Measurements from ENCODE around the gene SKA2.
A peak's percentile ranks its signal among the peaks of the same experiment; 100 is the strongest.
"Not testable (repeated sequence)": the region's sequence is repeated elsewhere in the genome, so short reads cannot be mapped to it uniquely, and the experiment has no call there.

The SKA2 gene, protein sequence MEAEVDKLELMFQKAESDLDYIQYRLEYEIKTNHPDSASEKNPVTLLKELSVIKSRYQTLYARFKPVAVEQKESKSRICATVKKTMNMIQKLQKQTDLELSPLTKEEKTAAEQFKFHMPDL

DNA sequence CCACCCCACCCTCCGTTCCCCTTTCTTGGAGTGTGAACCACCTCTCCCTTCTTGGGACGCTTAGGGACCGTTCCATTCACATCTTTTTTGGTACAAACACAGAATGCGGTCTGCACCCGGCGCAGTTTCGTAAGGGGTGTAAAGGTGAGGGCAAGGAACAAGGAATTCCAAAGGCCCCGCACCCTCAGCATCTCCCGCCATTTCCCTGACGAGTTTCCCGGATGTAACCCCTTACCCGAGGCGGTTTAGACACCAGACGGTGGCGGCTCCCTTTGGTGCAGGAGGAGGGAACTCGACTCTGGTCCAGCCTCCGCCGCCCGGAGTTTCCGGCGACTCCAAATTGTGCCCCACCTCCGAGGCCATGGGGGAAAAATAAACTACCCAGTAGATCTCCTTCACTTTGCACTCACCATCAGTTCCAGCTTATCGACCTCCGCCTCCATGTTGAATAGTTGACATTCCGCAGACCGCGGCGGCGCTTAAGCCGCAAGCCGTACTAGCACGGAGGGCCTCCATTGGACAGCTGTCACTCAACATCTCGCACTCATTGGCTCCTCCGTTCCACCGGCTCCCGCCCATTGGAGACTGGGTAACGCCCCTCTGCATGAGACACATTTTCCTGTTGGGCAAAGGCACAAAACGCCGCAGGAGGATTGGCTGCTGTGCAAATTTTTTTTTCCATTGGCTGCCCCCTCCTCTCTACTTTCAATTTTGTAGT is at the start of gene SKA2:
TSS of gene SKA2 (minus strand) at position 466 of the 718 bp plus-strand sequence. CDS start at position 443, 23 bp downstream.
- peak; percentile 96 for DNase-seq

DNA sequence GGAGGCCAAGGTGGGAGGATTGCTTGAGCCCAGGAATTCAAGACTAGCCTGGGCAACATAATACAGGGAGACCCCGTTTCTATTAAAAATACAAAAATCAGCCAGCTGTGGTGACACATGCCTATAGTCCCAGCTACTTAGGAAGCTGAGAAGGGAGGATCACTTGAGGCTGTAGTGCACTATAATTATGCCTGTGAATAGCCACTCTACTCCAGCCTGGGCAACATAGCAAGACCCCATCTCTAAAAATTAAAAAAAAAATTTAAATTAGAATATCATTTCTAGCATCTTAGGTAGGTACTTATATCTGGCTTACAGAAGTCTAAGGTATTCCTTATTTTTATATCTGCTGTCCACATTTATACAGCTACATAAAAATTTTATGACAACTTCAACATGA is 47.3 kb upstream of the SKA2 start:
- no peak for DNase-seq

DNA sequence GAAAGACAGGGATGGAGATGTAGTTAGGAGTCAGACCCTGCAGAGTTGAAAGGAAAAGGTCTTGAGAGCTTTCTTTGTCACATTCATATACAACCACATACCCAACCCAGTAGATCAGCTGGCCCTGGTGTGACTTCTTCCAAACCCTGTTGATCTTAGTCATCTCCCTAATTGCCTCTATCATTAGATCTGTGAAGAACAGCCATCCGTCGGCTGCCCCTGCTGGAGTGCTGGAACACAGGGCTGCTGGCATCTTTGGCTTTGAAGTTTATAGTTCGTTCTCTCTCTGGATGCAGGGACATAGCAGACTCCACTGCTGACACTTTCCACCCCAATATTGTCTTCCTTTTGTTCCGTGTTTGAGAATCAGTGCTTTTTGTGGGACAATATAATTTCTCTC is 44.4 kb upstream of the SKA2 start:
- no peak for DNase-seq

DNA sequence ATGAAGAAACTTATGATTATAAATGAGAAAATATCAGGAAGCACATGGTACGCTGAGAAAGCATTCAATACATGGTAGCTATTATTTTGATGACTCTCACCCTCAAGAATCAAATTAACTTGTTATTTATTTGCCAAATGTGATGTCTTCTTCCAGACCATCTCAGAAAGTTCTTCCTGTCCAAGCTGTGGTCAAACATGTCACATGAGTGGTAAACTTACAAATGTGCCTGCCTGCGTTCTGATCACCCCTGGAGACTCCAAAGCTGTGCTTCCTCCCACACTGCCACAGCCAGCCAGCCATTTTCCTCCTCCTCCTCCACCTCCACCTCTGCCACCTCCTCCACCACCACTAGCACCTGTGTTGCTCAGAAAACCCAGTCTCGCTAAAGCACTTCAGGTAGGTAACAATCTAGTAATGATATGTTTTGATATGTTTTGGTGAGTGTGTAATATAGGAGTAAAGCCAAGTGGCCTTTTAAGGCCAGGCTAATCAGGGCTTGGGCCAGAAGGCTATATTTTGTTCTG is 38.4 kb upstream of the SKA2 start:
- no peak for DNase-seq

DNA sequence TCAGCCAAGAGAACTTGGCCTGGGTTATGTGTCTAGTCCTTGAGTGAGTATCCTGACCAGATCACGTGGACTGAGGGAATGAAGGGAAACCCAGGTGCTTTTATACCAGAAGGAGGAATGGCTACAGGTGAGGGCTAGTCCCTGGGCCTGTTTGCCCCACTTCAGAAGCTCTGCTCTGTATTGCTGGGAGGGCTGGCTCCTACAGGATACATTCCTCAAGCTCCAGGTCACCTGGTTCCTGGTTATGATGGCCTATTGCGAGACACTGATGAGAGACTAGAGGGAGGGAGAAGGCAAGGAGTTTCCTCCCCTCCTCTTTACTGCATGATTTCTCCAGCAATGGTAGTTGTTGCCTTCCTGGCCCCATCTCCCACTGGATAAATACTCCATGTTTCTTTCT is 35.8 kb upstream of the SKA2 start:
- DNase-seq, result no peak

DNA sequence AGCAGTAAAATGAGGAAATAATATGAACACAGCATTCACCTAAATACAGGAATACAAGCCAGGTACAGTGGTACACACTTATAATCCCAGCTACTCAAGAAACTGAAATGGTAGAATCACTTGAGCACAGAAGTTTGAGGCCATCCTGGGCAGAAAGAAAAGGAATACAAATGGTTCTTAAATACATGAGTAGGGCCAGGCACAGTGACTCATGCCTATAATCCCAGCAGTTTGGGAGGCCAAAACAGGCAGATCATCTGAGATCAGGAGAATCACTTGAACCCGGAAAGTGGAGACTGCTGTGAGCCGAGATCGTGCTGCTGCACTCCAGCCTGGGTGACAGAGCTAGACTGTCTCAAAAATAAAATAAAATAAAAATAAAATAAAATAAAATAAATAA is 31.9 kb upstream of the SKA2 start:
- no peak for DNase-seq

DNA sequence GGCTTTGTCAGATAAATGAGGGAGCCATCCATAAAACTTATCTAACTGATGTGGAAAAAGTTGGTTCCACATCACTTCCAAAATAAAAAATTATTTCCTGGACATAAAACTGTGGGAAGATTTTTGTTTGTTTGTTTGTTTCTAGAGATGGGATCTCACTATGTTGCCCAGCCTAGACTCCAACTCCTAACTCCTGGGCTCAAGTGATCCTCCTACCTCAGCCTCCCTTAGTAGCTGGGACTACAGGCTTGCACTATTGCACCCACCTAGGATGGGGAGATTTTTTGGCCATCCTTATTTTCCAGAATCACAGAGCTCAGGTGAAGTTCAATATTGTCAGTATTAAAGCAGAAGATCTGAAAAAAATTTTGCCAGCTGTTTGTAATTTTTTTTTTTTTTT is 31.0 kb upstream of the SKA2 start:
- no peak for DNase-seq

DNA sequence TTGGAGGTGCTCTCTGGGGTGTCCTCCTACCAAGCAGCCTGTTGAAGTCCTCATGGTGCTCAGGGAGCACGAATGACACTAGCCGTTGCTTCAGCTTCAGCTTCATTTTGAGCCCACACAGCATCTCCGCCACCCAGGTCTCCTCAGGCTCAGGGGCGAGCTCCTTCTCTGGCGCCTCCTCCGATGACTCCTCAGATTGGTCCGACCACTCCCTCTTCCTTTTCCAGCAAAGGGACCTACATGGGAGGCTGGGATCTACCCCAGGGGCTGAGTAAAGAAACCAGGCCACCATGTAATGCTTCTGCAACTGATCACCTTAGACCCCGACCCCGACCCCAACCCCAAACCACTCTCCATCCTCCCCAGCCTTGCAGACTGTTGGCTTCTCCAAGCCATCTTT is 26.5 kb upstream of the SKA2 start:
- DNase-seq, result no peak

DNA sequence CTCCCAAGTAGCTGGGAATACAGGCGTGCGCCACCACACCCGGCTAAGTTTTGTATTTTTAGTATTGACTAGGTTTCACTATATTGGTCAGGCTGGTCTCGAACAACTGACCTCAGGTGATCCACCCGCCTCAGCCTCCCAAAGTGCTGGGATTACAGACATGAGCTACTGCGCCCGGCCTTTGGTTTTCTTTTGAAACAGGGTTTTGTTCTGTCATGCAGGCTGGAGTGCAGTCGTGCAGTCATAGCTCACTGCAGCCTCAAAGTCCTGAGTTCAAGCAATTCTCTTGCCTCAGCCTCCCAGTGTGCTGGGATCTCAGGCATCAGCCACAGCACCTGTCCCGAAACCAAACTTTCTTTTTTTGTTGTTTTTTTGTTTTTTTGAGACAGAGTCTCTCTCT is 25.6 kb upstream of the SKA2 start:
- DNase-seq, result no peak

DNA sequence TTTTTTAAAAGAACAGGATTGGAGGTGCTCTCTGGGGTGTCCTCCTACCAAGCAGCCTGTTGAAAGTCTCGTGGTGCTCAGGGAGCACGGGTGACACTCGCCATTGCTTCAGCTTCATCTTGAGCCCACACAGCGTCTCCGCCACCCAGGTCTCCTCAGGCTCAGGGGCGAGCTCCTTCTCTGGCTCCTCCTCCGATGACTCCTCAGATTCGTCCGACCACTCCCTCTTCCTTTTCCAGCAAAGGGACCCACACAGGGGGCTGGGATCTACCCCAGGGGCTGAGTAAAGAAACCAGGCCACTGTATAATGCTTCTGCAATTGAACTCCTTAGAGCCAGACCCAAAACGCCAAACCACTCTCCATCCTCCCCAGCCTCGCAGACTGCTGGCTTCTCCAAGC is 24.6 kb upstream of the SKA2 start:
- not testable (repeated sequence) for DNase-seq

DNA sequence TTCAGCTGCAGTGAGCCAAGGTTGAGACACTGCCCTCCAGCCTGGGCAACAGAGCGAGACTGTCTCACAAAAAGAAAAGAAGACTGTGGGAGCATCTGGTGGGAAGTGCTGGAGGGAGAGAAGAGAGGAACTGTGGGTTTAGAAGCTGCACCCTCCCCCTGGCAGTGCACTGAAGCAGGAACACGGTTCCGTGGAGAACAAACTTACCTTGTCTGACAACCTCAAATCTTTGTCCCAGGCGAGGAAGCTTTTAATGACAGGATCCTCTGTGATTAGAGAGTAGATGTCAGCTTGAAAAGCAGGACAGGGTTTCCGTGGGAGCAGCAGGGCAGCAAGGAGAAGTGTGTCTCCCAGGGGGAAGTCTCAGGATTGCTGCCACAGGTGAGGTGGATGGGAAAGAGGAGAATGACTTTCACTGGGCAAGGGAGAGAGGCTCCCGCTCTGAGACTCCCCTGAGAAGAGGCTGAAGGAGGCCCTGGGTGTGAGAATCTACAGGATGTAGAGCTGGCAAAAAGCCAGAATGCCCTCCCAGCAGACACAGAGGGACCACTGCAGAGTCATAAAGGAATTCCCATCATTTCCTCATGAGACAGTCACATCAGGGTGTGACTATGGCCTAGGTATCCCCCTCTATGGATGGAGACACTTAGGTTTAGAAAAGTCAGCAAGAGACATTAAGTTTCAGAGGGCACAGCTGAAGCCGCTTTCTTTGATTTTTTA is 23.4 kb upstream of the SKA2 start:
- no peak for DNase-seq

DNA sequence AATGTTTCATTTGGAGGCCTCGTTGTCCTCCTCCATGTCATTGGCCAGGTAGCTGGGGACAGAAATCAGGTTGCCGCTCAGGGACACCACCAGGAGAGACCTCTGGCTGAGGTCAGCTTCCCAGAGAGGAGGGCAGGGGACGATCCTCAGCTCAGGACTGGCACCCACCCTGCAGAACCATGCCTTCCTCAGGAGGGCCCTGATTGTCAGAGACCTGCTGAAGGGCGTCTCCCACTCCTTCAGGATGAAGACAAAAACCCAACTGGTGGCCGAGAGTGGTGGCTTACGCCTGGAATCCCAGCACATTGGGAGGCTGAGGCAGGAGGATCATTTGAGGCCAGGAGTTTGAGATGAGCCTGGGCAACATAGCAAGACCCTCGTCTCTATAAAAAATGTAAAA is 20.1 kb upstream of the SKA2 start:
- no peak for DNase-seq

DNA sequence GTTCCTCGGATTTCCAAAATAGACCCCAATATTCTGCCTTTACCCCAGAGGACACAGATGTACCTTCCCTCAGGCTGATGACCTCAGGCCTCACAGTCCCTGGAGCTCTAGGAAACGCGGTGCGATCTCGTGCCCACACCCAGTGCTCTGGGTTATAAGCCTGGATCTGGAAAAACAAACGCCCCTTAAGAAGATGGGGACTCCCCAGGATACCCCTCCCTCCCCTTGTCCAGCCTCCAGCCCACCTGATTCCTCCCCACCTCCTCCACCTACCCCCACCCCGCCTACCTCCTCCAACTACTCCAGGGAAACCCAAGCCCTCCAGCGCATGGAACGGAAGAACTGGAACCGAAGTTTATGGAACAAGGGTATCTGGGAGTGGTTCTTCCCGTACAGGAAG is 19.7 kb upstream of the SKA2 start:
- DNase-seq, result no peak

DNA sequence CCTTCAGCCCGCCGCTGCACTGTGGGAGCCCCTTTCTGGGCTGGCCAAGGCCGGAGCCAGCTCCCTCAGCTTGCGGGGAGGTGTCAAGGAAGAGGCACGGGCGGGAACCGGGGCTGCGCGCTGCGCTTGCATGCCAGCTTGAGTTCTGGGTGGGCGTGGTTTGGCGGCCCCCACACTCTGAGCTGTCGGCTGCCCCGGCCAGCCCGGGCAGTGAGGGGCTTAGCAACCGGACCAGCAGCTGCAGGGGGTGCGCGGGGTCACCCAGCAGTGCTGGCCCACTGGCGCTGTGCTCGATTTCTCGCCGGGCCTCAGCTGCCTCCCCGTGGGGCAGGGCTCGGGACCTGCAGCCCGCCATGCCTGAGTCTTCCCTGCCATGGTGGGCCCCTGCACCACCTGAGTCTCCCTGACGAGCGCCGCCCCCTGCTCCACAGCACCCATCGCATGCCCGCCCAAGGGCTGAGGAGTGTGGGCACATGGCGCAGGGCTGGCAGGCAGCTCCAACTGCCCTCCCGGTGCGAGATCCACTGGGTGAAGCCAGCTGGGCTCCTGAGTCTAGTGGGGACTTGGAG is 17.5 kb upstream of the SKA2 start:
- no peak for DNase-seq

DNA sequence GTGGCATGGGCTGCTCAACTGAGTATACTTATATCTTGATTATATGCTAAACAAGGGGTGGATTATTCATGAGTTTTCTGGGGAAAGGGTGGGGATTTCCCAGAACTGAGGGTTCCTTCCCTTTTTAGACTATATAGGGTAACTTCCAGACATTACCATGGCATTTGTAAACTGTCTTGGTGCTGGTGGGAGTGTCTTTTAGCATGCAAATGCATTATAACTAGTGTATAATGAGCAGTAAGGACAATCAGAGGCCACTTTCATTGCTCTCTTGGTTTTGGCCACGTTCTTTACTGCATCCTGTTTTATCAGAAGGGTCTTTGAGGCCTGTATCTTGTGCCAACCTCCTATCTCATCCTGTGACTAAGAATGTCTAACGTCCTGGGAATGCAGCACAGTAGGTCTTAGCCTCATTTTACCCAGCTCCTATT is 12.6 kb upstream of the SKA2 start:
- no peak for DNase-seq

DNA sequence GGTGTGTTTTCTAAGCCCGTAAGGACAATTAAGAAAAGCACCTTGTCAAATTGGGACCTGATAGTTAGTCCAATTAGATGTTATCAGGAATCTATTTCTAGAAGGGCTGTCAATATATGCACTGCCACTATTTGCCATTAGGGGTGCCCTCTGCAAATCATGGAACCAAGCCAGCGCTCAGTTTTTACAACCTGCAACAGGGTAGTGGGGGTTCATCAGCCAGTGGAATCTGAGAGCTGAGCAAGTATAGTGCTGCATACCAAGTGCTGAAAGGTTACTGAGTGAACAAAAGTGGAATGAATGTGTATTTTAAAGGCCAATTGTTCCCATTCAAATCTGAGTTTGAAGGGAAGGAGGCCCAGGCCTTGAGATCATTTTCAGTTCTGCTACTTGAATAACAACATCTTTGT is 11.0 kb upstream of the SKA2 start:
- peak; percentile 30 for DNase-seq

DNA sequence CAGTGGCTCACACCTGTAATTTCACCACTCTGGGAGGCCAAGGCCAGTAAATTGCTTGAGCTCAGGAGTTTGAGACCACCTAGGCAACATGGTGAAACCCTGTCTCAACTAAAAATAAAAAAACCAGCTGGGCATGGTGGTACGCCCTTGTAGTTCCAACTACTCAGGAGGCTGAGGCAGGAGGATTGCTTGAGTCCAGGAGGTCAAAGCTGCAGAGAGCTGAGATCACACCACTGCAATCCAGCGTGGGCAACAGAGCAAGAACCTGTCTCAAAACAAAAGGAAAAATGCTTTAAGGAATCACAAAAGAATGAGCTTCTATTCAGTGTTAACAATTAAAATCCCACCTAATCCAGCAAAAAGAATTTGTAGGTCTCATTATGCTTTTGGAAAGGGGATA is 6.5 kb upstream of the SKA2 start:
- DNase-seq, result no peak

DNA sequence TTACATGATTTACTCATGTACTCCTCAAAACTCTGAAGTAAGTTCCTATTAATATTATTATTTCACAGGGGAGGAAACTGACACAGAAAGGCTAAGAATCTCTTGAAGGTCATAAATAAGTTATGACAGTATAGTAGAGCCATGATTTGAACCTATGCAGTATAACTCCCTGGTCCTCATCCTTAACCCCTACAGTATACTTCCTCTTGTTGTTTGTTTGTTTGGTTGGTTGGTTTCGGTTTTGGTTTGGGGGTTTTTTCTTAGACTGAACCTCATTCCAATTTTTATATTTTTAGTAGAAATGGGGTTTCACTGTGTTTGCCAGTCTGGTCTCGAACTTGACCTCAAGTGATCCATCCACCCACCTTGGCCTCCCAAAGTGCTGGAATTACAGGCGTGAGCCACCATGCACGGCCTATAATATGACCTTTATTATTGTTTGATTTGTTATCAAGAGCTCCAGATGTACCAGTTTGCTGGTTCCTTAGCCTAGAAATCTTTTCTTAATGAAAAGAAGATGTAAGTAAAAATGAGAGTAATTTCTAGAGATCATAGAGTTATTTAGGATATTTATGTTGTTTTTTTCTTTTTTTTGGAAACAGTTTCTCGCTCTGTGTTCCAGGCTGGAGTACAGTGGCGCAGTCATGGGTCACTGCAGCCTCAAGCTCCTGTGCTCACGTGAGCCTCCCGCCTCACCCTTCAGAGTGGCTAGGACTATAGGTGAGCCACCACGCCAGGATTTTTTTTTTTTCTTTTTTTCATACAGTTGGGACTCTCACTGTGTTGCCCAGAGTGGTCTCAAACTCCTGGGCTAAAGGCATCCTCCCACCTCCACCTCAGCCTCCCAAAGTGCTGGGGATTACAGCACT is 5.4 kb upstream of the SKA2 start:
- DNase-seq, result no peak

DNA sequence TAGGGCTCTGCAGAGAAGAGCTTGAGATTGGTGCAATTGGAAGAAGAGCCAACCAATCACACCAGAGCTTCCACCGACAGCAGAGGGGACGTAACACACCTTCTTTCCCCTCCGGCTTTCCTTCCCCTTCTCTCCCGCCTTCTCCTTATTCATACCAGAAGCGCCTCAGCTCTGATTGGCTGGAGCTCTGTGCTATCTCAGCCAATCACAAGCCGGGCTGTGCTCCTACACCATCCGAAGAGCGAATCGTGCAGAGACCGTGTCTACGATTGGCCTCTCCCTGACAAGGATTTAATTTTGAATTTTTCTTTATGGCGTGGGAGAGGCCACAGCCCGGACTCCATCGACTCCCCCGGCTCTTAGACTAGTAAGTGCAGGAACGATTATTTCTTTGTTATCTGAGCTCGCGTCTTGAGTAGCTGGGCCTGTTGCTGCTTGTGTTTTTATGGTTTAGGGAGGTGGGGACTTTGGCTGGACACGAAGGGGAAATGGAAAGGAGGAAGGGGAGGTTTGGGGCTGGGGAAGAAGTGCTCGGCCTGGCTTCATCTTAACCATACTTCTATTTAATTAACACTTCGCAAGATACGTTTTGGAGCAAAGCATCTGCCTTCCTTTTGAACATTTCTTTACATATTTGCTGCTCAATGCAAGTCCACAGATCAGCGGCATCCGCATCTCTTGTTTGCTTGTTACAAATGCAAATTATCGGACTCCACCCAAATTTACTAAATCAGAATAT is 622 bp upstream of the SKA2 start, which contains the start of gene PRR11:
TSS of gene PRR11 (plus strand) at position 308 of the 739 bp plus-strand sequence. CDS start 14,007 bp downstream, outside the sequence.
- peak; percentile 89 for DNase-seq

DNA sequence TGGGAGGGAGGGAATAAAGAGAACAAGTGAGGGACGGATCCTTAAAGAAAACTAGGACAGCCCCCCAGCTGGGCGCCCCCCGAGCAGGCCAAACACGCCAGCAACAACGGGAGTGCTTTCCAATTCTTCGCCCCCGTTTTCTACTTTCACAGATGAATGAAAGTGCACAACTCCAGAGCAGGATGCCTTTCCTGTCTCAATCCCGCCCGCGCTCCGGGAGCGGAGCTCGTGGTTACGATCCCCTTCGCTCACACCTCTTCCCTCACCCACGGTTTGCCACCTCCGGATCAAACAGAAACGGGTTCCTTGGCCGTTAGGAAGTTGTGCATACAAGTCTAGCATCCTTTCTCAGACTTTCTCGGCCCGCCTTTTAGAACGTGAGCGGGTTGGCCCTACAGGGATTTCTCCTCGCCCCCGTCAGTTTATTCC is 680 bp downstream of the SKA2 start:
- DNase-seq, result peak; percentile 26

DNA sequence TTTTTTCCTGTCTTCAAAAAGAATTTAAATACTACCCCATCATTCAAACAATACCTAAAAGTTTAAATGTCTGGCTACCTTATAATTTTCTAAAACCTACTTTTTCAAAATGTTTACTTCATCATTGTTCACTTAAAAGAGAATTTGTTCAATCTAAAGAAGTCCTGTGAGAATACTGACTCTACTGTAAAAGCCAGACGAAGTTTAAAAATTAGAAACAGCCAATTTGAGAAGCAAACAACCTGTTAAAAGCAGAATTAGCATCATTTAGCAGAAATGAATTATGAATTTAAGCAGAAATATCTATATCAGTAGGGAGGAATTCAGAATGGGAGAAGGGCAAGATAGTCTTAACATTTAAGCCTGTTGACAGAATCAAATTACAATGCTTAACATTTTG is 2.1 kb downstream of the SKA2 start:
- DNase-seq, result no peak

DNA sequence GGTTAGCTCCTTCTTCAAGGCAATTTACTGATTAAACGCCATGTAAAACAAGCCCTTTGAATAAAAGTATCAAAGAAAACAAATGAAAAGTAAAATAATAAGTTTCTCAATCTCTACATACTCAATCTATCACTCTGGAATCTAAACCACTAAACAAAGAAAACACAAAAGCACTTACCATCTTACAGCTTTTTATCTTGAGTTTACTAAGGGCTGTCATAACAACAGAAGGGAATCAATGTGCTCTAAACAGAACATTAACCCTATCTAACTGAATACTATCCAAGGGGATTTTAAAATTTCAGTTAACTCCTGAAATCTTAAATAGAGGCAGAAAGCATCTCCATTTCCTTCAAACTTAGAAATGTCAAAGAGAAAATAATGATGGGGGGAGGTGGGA is 3.4 kb downstream of the SKA2 start:
- no peak for DNase-seq

Measured in activated naive CD4-positive, alpha-beta T cell treated with anti-CD3 and anti-CD28 coated beads, Interleukin-2, amount 50 U/mL, for 16 hours (primary cell).